GM12875 (cell line): Measurements from ENCODE around the gene CCDC150.
"Not testable (repeated sequence)": the region's sequence is repeated elsewhere in the genome, so short reads cannot be mapped to it uniquely, and the experiment has no call there.

Experiments
- H3K4me3 ChIP-seq: one replicate; pipeline ENCODE4 v1.5.1; 2011; ENCODE audit warnings: low read depth, low read length, control low read depth
- CTCF ChIP-seq: IDR thresholded peaks from 2 replicates; pipeline ENCODE4 v1.5.1; 2011; ENCODE audit warnings: low read depth, mild to moderate bottlenecking, control low read depth, inconsistent platforms, low read length, moderate library complexity, borderline replicate concordance; ENCODE audit not compliant: insufficient read depth

Gene CCDC150

DNA sequence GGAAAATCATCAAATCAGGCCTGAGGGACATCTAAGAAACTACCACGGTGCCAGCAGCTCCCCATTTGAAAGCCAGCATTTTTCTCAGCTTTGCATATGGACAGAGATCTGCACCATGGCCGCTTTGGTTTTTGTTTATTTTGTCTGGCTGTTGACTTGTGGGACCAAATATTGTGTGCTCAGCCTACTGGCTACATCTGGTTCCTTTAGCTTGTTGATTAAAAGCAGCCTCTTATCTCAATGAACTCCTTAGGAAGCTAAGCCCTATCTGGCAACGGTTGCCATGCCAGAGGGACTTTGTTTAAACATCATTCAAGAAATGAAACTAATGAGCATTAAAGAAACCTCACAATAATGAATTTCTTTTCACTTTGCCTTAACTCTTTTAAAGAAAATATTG, 32.4 kb upstream of the CCDC150 start:
- no peak overlapping the region for H3K4me3 ChIP-seq
- no peak for TF ChIP-seq CTCF

- not testable (repeated sequence) for H3K4me3 ChIP-seq
Observed at GRCh38 chr2:196607896-196608295, 31.6 kb upstream of the CCDC150 start.

GRCh38 chr2:196609806-196610205, 29.7 kb upstream of the CCDC150 start:
- no peak for TF ChIP-seq CTCF

DNA sequence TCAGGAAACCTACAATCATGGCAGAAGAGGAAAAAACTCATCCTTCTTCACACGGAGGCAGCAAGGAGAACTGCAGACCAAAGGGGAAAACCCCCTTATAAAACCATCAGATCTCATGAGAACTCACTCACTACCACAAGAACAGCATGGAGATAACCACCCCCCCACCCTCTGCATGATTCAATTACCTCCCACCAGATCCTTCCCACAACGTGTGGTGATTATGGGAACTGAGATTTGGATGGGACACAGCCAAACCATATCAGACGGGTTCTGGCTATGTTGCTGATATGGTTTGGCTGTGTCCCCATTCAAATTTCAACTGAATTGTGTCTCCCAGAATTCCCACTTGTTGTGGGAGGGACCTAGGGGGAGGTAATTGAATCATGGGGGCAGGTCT, 28.7 kb upstream of the CCDC150 start:
- H3K4me3 ChIP-seq, result no peak overlapping the region

More at GRCh38 chr2:196609806-196610205, 29.7 kb upstream of the CCDC150 start:
- H3K4me3 ChIP-seq, result no peak overlapping the region

DNA sequence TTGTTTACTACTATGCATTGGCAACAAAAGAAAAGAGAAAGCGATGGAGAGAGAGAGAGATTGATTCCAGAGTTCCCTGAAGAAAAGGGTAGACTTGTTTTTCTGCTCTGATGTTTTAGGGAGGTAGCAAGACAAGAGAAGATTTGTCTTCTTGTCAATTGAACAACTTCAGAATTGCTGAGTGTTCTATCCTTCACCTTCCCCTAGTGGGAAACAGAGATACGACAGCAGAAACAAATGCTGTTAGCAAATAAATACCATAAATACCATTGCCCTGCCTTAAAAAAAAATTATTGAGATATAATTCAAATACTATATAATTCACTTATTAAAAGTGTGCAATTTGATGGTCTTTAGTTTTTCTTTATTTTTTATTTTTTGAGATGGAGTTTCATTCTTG, 26.2 kb upstream of the CCDC150 start:
- H3K4me3 ChIP-seq, result no peak overlapping the region
- no peak for TF ChIP-seq CTCF

More for the DNA sequence above, 28.7 kb upstream of the CCDC150 start:
- no peak for TF ChIP-seq CTCF

- no peak for TF ChIP-seq CTCF
Observed at GRCh38 chr2:196617430-196617829, 22.1 kb upstream of the CCDC150 start.

GRCh38 chr2:196618661-196619060, 20.9 kb upstream of the CCDC150 start:
- H3K4me3 ChIP-seq, result no peak overlapping the region
- no peak for TF ChIP-seq CTCF

More at GRCh38 chr2:196617430-196617829, 22.1 kb upstream of the CCDC150 start:
- H3K4me3 ChIP-seq, result no peak overlapping the region

DNA sequence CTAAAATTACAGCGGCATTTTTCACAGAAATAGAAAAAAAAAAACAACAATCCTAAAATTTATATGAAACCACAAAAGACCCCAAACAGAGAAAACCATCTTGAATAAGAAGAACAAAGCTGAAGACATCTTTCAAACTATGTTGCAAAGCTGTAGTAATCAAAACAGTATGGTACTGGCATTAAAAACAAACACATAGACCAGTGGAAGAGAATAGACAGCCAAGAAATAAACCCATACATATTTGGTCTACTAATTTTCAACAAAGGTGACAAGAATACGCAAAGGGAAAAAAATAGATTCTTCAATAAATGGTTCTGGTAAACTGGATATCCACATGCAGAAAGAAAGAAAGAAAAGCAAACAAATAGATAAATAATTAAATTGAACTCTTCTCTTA, 9.0 kb upstream of the CCDC150 start:
- no peak for TF ChIP-seq CTCF
- H3K4me3 ChIP-seq, result no peak overlapping the region
